Astrocyte of the hippocampus (primary cell): ENCODE results near the gene FHOD3.
"Not testable (repeated sequence)": the region's sequence is repeated elsewhere in the genome, so short reads cannot be mapped to it uniquely, and the experiment has no call there.

Source experiments
- DNase-seq: peaks from one replicate; pipeline ENCODE4 v3.0.0; 2011; ENCODE audit warnings: low read depth, low spot score

Gene FHOD3

GRCh38 chr18:36350251-36350651 is 52.7 kb downstream of the FHOD3 start:
- DNase-seq = no peak

- no peak for DNase-seq
Measured at GRCh38 chr18:36350839-36351469, 53.4 kb downstream of the FHOD3 start.

DNA sequence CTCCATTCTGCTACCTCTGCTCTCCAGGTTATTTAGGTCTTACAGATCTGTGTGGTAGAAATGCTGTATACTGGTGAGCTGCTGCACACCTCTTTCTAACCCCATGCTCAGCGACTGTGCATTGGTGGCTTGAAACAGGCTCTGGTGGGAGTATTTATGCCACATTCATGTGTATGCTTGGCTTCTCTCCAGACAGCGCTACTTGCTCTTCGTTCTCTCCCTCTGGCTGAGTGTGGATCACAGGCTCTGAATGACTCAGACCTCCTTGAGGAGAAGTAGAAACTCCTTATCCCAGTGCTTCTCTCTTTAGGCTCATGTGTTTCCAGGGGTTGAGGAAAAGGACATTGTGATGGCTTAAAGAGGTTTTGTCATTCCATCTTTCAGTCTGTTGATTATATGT is 54.9 kb downstream of the FHOD3 start:
- peak; percentile 95 for DNase-seq

DNA sequence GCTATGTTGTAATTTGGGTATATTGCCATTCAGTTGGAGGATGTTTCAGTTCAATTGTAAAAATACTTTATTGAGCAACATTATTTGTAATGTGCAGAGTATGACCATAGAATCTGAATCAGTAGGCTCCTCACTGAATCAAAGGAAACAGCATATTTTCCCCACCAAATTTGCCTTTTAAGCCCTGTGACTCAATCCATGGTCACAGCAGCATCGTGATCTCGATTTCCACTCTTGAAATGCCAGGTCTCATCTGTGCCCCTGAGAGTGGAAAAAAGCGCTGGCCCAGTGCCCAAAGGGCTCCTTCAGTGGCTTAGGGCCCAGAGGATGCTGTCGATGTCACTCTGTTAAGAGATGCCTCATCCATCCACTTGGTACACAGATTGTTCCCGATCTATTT is 57.5 kb downstream of the FHOD3 start:
- DNase-seq = no peak

DNA sequence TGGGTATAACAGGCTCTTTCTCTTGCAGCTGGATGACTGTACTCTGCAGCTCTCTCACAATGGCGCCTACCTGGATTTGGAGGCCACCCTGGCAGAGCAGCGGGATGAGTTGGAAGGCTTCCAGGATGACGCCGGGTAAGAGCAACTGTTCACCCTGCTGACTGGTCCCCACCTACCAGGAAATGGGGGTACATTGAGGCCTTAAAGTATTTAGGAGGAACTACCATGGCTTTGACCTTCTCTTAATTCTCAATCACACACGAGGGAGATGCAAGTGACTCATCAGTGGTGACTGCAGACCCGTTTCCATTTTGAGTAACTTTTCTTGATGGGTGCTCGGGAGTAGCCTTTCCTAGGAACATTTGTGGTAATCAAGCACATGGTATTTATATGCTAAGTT is 58.0 kb downstream of the FHOD3 start:
- no peak for DNase-seq

DNA sequence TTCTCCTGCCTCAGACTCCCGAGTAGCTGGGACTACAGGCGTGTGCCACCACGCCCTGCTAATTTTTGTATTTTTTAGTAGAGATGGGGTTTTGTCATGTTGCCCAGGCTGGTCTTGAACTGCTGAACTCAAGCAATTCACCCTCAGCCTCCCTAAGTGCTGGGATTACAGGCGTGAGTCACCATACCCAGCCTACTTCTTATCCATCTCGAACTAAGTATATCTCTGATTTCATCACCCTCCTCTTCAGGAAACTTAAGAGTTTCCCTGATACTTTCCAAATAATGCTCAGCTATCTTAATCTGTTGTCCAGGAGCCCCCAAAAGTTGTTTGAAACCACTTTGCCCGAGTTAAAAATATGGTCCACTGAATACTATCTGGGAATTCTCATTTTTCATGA is 59.2 kb downstream of the FHOD3 start:
- DNase-seq = not testable (repeated sequence)

DNA sequence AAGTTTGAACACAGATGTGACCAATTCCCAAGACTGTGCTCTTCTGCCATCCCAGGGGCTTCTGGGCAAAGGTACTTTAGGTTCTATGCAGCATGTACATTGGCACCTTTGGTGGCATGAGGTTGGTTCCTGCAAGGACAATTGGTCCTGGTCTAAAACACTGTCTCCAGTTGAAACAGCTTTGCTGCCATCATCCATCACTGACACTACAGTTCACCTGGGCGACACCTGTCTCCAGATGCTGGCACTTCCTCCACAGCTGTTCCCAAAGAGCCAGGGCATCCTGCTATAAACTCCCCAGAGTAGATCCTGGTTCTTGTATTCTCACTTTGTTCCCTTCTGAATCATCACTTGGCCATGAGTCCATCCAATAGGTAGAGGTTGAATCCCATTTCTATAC is 60.6 kb downstream of the FHOD3 start:
- no peak for DNase-seq

- DNase-seq = no peak
Measured at GRCh38 chr18:36360256-36360909, 62.9 kb downstream of the FHOD3 start.

DNA sequence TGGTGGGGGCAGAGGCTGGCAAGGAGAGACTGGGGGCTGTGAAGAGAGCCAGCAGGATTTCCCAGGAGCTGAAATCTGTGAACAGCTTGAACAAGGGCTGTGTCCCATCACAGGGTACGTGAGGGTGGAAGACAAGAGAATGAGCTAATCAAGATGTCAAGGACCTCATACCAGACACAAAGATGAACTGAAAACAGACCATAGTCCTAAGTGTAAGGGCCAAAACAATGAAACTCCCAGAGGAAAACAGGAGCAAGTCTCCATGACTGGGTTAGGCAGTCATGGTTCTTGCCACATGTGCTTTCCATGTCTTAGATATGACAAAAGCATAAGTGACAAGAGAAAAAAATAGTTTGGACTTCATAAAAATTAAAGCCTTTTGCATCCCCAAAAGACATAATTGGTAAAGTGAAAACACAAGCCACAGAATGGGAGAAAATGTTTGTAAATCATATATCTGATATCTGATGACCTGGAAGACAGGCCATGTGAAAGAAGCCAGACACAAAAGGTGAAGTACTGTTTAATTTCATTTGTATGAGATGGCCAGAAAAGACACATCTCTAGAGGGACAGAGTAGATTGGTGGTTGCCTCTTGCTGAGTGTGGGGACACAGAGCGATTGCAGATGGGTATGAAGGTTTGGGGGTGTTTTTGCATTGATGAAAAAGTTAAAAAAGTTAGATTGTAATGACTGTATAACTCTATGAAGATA is 67.6 kb downstream of the FHOD3 start:
- DNase-seq = no peak

DNA sequence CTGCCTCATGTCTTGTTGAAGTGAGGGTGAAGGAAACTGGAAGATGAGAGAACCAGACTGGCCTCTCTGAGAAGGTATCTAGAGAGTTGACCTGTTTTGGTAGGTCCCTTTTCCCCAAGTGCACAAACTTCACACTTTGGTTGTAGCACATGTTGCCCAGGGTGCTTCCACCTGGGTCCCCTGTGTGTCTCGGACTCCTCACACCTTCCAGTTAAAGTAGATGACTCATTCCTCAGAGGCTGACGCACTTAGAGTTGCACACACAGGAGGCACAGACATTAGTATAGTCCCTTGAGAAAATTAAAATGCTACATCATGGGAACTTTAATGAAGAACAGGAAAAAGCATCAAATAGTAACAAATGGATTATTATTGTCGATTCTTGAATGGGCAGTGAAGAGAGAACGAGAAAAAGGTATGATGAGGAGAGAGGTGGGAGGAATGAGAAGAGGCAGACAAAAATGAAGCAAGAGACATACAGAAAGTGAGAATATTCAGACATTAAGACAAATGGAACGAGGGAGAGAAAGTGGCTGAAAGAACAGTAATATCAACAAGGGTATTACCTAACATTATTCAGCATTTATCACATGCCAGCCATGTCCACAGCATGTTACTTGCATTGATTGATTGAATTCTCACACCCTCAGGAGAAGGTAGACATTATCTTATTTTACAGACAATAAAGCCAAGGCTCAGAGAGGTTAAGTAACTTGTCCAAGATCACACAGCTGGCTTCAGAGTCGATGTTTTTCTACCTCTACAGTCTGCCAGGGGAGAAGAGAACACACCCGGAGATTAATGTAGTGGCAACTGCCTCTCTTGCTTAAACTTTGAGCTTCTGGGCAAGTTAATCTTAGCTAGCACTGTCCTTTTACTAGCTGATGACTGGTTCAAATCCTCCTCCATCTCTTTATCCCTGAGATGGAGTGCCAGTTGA is 68.6 kb downstream of the FHOD3 start:
- no peak for DNase-seq

GRCh38 chr18:36366994-36367839 is 69.7 kb downstream of the FHOD3 start:
- DNase-seq = no peak

GRCh38 chr18:36368889-36369288 is 71.4 kb downstream of the FHOD3 start:
- DNase-seq = no peak

DNA sequence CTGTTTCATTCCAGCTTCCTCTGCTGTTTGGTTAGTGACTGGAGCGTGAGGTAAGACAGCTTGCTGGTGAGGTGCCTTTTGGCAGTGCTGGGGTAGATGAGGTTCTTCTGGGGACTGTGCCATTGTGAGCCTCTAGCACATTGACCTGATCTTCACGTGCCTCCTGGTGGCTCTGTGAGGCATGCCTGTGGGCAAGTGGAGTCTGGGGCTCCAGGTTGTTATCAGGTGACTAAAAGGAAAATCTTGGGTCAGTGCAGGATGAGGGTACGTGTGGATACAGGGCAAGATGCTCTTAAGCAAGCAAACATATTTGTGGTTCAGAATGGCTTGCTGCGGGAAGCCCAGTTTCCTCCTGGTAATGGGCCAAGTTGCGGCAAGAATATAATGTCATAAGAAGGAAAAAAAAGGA is 75.4 kb downstream of the FHOD3 start:
- peak; percentile 91 for DNase-seq

DNA sequence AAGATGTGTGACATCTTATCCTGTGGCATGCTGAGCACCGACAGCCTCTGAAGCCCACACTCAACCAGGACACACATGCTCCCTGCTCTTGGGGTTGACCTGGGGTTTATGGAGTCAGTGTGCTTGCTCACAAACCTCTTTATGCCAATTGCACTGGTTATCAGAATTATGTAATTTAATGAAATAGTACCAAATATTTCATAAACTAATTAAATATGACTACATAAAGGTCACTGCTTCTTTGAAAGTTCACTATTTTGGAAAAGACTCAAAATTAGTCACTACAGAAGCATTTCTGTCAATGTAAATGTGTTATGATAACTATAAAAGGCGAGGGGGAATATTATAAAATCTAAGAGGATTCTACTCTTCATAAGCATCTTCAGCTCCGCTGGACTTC is 76.7 kb downstream of the FHOD3 start:
- no peak for DNase-seq

- no peak for DNase-seq
Measured at GRCh38 chr18:36375118-36375517, 77.6 kb downstream of the FHOD3 start.

DNA sequence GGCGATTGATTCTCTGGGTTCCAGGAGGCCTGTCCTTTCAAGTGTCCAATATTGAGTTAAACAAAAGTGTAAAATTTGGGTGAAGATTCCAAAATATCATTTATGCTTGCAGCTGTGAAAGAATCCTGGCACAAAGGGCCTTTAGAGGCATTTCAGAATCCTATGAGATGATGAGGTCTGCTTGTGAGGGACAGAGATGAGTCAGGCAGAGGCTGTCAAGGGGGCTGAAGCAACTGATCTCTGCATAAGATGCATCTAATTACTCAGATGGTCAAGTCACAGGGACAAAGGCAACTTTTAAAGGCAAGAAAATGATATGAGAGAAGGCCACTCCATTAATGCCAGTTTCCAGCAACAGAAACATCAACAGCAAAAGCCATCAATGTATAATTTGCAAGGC is 78.8 kb downstream of the FHOD3 start:
- no peak for DNase-seq

DNA sequence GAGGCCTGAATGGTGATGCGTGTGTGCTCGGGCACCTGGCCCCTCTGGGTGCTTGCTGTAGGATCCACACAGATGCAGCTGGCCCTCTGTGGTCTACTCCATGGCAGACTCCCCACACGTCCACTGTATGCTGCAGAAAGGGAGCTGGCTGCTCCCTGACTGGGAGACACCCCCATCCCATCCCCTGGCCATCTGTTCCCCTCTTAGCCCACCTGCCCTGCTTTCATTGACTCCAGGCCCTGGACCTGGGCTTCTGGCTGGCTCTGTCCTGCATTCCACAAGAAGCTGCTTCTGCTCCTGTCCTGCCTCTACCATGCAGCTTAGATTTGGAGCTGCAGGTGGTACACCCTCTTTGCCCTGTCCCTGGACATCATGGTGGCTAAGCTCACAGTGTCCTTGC is 80.1 kb downstream of the FHOD3 start:
- DNase-seq = no peak

DNA sequence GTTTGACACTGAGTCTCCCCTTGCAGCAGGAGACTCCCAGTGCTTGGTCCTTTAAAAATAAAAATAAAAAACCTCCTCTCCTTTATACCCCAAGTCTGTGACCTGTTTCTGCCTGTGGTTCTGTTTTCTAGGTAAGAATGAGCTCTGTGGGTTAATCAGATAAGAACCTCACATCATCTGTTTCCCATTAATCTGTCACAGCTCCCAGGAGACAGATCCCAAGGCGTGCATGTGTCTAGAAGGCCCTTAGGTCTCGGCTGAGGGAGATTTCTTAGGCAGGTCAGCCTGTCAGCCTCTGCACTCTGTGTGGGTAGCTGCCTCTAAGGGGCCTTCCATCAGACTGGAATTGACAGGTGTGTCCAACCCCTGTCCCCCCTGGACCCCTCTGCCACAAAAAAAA is 80.7 kb downstream of the FHOD3 start:
- no peak for DNase-seq

- DNase-seq = no peak
Measured at GRCh38 chr18:36379435-36379984, 82.0 kb downstream of the FHOD3 start.

GRCh38 chr18:36380173-36380827 is 82.8 kb downstream of the FHOD3 start:
- no peak for DNase-seq
